ENCODE results near the gene EME2.
"Not testable (repeated sequence)": the region's sequence is repeated elsewhere in the genome, so short reads cannot be mapped to it uniquely, and the experiment has no call there.

EME2 gene

GRCh38 chr16:1791943-1792812 is 19.6 kb downstream of the EME2 start:
- no peak for DNase-seq

GRCh38 chr16:1792836-1793577 is 20.4 kb downstream of the EME2 start:
- no peak for DNase-seq

- no peak for DNase-seq
These were observed 21.1 kb downstream of the EME2 start, which contains the start of gene IGFALS for GRCh38 chr16:1793578-1794220. Gene IGFALS, minus strand, starts transcription at chr16:1793705. Its CDS starts 53 bp downstream, at chr16:1793652.

DNA sequence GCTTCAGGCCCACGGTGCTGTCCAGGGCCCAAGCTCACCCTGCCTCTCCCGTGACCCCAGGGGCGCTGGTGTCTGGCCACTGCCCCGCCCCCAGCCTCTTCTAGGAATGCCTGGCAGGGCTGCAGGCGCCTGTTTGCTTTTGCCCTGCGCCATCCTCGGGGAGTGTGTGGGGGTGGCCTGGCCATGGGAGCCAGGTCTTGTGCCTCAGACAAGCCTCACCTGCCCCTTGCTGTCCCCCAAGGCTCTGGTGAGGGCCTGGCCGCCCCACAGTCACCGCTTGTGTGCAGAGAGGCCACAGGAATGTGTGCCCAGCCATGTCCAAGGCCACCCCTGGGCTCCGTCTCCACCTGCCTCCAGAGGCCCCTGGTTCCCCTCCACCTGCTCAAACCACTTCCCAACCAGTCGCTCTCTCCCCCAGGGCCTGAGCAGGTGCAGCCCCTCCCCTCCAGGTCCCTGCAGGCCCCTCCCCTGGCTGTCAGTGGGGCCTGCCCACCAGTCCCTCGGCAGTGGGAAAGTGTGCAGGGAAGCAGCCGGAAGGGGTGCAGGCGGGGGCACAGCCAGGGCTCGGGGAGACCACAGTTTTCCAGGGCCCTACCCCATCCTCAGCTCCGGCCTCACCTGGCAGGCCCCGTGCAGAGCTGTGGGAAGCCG is 21.7 kb downstream of the EME2 start:
- DNase-seq = no peak

DNA sequence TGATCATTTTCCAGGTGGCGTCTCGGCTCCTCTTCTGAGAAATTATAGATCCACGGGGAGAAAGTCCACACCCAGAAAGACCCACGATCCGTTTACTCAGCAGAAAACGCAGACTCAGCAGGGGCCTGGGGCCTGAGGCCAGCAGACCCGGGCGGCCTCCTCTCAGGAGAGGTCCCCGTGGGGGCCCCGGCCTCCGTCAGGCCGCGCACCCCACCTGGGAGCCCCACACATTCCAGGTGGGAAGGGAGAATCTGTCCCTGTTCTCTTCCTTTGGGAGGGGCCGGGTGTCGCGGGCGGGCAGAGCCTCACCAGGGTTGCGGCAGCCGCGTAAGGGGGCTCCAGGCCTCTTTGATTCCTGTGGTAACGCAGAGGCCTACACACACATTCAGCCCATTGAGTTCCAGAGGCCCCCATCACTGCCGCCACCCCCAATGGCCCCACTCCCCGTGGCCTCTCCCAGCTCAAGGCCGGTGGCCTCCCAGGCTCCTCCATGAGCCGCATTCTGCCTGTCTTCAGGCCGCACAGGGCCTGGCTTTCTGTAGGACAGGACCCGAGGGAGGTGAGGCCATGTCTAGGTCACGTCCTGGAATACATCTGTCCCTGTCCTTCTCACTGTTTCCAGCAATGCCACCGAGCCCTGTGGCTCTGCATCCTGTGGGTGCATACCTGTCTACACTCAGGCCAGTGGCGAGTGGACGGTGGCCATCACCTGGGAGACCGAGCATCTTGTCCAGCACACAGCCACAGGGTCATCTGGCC is 22.5 kb downstream of the EME2 start:
- DNase-seq = no peak

- DNase-seq = not testable (repeated sequence)
These were observed 26.7 kb downstream of the EME2 start for GRCh38 chr16:1799263-1799662.

DNA sequence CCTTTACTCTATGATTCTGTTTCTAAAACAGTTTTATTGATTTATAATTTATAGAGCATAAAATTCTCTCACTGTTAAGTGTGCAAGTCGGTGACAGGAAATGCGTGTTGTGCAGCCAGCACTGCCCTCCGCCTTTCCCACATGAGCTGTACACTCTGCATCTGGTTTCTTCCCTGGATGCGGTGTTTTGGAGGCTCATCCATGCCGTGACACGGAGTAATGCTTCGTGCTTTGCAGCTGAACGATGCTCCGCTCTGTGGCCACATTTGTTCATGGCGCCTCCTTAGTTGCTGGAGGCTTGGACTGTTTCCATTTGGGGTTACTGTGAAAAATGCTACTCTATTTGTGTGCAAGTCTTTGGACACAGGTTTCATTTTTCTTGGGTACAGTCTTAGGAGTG is 28.1 kb downstream of the EME2 start:
- DNase-seq = no peak

GRCh38 chr16:1807626-1808025 is 35.0 kb downstream of the EME2 start:
- DNase-seq = no peak

- no peak for DNase-seq
These were observed 36.1 kb downstream of the EME2 start for GRCh38 chr16:1808691-1809090.

DNA sequence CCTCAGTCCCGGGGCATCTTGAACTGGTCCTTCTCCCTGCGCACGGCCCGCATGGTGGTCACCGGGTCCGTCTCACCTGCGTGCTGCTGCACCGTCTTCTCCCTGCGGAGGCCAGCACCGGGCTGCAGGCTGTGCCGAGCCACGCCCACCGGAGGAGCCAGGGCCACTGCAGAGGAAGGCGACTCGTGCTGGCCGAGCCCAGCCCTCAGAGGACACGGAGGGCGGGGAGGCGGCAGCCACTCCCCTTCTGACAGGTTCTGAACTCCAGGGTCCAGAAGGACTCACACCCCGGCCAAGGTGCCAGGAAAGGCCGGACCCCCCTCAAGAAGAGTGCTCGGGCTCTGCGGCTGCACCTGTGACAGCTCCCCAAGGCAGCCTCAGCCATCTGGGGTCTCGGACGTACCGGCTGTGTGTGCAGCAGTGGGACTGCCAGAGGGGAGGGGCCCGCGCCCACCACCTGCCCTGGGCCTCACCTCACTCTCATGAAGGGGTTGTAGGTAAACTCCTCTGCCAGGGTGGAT is 36.7 kb downstream of the EME2 start:
- DNase-seq = no peak

- DNase-seq = no peak
These were observed 37.5 kb downstream of the EME2 start for GRCh38 chr16:1810106-1810505.

DNA sequence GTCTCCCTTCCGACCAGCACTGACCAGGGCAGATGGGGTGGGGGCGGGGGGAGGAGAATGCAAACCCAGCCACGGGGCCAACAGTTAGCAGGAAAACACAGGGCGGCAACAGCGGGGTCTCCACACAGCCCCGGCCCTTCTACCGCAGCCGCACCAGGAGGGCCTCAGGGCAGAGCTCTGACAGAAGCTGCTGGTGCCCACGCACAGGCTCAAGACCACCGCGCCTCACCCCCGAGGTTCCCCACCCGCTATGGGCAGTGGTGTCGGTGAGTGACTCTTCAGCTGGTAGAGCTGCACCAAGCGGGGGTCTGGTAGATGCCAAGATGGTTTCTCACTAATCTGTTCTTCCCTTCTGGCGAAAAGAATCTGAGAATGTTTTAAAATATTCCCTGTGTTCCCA is 37.9 kb downstream of the EME2 start:
- DNase-seq = no peak

GRCh38 chr16:1812732-1813163 is 40.1 kb downstream of the EME2 start:
- peak; percentile 8 for DNase-seq

DNA sequence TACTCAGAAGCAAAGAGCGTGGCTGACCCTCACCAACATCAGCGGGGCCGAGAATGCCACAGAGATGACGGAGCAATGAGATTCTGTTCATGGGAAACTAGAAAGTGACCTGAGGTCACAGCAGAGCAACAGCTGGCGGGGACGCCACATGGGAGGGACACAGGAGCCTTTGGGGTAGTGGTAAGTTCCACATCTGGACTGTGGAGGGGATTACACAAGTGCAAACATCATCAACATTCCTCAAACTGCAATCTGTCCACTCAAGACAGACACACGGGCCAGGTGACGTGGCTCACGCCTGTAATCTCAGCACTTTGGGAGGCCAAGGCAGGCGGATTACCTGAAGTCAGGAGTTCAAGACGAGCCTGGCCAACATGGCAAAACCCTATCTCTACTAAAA is 42.9 kb downstream of the EME2 start:
- DNase-seq = no peak

- no peak for DNase-seq
These were observed 44.0 kb downstream of the EME2 start for GRCh38 chr16:1816396-1817275.

- DNase-seq = no peak
These were observed 44.6 kb downstream of the EME2 start for GRCh38 chr16:1817276-1817589.

- DNase-seq = no peak
These were observed 45.1 kb downstream of the EME2 start for GRCh38 chr16:1817716-1818115.

- DNase-seq = no peak
These were observed 45.7 kb downstream of the EME2 start for GRCh38 chr16:1818204-1818872.

- no peak for DNase-seq
These were observed 46.4 kb downstream of the EME2 start for GRCh38 chr16:1818873-1819525.

DNA sequence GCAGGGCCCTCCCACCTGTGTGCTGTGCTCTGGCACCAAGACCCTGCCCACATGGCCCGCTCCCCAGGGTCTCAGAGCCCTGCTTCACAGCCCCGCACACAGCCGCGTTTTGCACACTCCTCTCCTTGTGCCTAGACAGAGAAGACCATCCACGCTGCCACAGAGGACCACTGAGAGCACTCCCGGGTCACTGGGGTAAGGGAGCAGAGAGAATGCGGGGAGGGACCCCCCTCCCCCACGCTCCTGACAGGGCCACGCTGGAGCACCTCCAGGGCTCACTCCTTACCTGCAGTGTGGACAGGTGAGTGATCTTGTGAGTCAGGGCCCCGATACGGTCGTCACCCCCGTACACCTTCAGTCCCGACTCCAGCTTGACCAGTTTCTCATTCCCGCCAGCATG is 47.0 kb downstream of the EME2 start:
- no peak for DNase-seq
